ENCODE results near the gene CEP164.
"Not testable (repeated sequence)": the region's sequence is repeated elsewhere in the genome, so short reads cannot be mapped to it uniquely, and the experiment has no call there.

The CEP164 gene

DNA sequence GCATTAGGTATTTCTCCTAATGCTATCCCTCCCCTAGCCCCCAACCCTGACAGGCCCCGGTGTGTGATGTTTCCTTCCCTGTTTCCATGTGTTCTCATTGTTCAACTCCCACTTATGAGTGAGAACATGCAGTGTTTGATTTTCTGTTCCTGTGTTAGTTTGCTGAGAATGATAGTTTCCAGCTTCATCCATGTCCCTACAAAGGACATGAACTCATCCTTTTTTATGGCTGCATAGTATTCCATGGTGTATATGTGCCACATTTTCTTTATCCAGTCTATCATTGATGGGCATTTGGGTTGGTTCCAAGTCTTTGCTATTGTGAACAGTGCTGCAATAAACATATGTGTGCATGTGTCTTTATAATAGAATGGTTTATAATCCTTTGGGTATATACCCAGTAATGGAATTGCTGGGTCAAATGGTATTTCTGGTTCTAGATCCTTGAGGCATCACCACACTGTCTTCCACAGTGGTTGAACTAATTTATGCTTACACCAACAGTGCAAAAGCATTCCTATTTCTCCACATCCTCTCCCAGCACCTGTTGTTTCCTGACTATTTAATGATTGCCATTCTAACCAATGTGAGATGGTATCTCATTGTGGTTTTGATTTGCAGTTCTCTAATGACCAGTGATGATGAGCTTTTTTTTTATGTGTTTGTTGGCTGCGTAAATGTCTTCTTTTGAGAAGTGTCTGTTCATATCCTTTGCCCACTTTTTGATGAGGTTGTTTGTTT, 71.6 kb downstream of the CEP164 start:
- DNase-seq, result not testable (repeated sequence)

DNA sequence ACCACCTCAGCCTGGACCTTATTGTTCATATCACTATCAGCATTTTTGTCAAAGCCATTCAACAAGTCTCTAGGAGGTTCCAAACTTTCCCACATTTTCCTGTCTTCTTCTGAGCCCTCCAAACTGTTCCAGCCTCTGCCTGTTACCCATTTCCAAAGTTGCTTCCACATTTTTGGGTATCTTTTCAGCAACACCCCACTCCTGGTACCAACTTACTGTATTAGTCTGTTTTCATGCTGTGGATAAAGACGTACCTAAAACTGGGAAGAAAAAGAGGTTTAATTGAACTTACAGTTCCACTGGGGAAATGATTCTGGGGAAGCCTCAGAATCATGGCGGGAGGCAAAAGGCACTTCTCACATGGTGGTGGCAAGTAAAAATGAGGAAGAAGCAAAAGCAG, 78.2 kb downstream of the CEP164 start:
- not testable (repeated sequence) for DNase-seq

DNA sequence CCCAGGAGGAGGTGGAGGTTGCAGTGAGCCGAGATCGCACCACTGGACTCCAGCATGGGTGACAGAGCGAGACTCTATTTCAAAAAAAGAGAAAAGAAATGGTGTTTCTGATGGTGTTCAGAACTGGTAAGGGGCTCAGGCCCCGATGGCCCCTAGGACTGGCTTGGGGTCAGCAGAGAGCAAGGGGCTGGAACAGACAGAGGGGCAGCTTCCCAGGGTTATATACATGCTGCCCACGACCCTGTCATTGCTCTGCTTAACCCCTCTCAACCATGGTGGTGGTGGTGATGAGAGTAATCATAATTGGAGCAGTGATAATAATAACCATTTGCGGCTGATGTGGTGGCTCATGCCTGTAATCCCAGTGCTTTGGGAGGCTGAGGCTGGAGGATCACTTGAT, 79.4 kb downstream of the CEP164 start:
- DNase-seq, result no peak

DNA sequence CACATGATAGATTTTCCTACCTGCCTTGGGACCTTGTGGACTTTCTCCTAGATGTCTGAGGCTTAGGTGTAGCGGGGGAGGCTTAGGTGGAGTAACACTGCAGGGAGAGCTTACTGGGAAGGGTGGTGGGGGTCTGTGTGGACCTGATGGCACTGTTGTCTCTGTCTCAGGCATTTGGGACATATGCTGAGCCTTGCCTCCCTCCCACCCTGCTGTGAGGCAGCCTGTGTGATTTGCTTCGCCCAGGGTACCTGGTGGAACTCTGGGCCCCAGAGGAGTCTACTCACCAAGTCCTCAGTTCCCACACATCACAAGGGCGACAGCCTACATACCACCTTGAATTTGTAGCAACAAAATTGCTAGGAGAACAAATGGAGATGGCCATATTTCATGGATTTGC, 80.7 kb downstream of the CEP164 start:
- no peak for DNase-seq

DNA sequence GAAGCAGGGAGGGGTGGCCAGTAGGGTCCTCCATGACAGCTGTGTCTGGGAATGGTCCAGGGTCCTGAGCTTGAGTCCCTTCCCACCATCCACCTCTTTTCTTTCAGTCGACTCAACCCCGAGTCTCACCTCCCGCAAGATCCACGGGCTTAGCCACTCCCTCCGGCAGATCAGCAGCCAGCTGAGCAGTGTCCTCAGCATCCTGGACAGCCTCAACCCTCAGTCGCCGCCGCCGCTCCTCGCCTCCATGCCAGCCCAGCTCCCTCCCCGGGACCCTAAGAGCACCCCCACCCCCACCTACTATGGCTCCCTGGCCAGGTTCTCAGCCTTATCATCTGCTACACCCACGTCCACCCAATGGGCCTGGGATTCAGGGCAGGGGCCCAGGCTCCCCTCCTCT, 81.9 kb downstream of the CEP164 start:
- DNase-seq, result no peak

DNA sequence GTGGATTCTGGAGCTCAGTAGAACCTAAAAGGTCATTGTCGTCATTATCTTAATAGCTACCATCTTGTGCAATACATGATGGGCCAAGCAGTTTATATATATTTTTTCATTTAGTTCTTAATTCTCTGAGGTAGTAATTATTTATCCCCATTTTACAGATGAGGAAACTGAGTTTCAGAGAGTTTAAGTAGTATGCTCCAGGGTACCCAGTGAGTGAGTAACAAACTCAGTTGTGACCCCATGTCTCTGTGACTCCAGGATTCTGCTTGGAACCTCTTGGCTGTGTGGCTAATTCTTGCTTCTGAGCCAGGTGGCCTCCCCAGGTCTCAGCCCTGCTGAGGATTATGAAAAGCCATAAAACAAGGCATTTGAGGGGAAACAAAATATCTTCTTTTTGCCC, 82.6 kb downstream of the CEP164 start:
- DNase-seq, result no peak

DNA sequence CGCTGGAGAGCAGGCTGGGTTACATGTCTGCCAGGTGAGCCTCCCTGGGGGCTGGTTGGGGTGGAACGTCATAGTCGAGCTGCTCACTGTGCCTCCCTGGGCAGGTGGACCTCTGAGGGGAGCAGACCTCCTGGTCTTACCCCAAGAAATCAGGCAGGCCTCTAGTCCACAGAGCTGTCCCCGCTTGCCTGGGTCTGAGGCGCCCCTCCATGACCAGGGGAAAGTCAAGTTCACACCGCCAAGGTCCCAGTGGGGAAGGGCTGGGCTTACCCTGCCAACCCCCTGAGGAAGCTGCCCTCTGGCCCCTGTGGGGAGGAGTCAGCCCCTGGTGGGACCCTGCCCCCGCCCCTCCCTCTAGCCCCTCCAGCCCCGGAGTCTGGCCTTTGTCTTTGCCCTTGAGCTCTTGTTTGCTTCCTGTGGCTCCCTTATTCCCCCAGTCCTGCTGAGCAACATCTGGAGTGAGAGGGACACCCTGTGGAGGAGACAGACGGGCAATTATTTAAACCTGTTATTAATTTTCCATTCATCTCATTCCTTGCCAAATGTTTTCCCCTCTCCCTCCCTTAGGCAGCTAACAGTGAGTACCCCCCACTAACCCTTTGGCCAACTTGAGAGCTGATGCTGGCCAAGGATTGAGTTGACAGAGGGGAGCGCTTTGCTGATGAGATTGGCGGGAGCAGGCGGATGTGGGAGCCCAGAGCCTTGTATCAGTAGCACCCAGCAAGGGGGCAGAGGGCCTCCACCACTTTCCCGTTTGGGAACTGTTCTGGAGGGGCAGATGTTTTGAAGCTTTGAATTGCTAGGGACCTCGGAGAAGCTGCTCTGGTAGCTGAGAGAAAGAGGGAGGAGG, 83.4 kb downstream of the CEP164 start:
- DNase-seq, result no peak

DNA sequence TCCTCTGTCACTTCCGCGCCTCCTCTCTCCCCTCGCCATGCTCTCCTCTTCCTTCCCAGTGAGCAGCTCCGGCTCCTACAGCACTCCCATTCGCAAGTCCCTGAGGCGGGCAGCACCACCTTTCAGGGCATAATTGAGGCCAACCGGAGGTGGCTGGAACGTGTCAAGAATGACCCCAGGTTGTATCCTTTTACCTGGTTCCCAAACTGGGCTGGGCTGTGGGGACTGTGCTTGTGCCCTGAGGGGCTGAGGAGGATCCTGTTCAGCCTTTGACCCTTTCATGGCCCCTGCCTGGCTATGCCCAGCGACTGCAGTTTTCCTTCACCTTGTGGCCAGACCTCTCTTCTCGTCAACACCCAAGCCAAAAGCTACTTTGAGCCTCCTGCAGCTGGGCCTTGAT, 84.1 kb downstream of the CEP164 start:
- DNase-seq, result no peak

DNA sequence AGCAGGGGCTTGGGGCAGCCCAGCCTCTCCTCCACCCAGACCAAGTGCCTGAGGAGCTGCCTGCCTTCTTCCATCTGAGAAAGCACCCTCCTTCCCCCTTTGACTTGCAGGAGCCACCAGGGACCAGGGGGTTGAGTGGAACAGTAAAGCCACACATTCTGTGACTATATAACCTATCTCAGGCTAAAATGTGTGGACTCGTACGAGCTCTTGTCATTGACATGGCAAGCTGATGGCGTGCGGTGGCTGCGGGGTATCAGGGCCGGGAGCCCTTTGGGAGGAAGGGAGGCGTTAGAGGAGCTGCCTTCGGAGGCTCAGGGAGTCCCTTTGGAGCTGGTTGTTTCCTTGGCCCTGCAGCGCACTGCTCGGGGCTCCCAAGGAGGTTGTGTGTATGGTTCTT, 84.5 kb downstream of the CEP164 start:
- DNase-seq, result no peak

DNA sequence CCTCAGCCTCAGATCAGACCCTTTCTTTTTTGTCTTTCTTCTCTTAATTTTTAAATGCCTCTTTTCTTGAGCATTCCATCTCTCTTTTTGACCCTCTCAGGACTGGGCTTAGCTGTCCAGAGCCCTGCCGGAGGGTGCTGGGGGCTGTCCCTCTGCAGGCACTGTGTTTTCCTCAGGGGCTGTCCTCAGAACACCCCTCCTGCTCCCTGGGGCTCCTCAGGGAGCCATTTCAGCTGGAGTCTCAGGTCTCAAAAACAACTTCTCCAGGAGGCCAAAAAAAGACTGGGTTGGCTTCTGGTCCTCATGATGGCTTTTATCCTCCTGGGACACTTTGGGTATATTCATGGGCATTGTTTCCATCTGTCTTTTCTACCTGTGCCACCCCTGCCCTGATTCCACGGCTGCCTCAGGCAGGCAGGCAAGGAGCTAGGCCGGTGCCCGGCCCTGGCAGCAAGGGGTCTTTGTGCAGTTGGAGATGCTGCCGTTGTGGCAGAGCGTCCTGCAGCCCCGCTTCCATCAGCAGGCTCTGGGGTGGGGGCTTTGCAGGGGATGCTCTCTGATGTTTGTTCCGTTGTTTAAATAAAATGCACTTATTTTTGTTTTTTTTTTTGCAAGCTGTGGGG, 85.1 kb downstream of the CEP164 start:
- DNase-seq, result no peak

DNA sequence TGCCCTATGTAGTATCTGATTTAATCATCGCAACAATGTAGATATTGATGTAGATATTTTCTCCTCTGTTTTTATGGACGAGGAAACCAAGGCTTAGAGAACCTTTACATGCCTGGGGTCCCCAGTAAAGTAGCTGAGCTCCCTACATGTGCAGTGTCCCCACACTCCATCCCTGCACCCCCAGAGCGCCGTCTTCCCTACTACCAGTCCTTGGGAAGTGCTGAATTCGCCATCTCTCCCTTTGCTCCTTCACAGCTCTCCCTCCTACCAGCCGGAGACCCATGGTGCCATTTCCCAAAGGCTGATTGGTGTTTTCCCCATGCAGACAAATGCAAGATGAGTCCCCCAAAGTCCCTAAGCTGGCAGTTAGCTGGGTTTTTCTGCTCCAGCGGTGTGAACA, 86.0 kb downstream of the CEP164 start:
- DNase-seq, result no peak

DNA sequence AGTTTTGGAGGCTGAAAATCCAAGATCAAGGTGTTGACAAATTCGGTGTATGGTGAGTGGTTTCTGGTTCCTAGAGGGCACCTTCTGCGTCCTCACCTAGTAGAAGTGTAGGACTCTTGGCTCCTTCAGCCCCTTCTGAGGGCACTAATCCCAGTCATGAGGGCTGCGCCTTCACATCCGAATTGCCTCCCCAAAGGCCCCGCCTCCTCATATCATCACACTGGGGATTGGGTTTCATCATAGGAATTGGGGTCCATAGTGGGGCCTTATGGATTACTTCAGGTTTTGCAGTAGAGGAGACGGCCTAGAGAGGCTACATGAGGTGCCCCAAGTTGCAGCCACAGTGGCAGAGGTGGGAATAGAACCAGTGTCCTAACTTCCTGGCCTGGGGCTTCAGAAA, 87.1 kb downstream of the CEP164 start:
- no peak for DNase-seq

DNA sequence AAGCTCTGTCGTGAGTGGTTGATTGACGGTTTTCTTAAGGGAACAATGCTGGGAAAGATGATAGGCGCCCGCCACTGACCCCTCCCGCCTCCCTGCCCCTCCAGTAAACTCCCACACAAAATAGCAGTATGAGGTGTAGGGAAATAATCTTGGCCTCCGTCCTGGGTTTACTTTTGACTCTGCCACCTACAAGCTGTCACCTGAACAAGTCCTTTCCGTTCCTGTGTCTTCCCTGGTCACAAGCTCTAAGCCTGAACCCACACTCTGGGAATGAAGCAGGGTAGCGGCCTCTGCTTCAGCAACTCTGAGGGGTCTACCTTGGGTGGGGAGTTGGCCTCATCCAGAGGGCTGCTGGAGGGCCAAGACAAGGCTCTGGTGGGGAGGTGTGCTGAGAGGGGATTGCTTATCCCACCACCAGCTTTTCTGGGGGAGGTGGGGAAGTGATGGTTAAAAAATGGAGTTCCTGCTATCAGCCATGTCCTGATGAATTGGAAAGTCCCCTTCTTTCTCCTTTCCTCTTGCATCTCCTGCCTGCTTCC, 87.8 kb downstream of the CEP164 start:
- DNase-seq, result no peak

DNA sequence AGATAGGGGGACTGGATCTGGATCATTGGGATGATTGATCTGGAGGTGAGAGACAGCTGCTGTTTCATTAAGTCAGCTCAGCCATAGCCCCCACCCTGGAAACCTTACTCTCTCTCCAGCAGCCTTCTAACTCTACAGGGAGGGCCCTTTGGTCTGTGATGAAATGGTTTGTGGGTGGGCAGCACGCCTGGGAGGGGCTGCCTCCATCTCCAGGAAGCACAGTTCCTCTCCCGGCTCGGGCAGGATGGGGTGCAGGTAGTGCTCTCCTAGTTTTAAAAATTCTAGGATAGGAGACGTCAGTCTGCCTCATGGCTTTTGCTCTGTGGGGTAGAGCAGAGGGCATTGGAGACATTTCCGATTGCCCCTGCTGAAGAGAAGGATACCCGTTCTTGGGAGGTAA, 89.7 kb downstream of the CEP164 start:
- no peak for DNase-seq

DNA sequence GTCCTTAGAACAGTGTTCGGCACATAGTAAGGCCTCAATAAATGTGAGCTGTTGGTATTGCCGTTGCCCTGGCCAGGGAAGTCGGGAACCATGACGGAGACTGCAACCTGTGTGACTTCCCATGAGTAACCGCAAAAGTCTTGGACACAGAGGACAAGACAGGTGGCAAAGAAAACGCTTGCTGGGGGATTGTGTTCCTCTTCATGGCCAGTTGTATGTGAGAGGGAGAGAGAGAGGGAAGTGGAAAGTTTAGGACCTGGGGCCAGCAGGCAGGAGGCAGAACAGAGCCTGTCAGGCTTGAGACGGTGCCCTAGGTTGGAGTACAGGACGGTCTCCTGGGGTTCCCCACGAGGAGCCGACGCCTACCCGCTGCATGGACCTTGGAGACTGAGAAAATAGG, 90.2 kb downstream of the CEP164 start:
- DNase-seq, result no peak

DNA sequence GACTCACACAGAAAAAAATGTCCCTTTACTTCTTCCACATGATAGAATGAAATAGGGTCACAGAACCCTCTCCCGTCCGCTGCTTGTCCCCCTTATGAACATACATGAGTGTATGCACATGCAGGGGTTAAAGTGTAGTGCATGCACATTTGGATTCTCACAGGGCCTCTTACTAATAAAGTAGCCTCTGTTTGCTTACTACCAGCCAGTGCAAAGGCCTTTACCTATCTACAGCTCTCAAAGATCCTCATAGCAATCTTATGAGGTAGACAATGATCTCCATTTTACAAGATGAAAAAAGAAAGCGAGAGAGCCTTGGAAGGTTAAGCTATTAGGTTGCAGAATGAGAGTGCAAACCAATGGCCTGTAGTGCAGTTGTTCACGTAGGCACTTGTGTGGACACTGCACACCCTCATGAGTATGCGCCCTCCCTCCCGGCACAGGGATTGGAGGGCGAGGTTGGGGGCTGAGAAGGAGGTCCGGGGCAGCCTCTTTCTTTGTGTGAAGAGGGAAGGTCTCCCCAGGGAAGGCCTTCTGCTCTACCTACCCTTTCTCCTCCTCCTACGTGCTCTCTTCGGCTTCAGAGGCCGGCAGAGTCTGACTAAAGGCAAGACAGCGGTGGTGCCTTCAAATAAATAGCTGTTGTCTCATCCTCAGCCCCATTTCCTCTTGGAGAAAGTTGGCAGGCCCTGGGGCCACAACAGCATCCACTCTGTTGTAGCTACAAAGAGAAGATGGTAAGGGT, 91.3 kb downstream of the CEP164 start:
- DNase-seq, result no peak

DNA sequence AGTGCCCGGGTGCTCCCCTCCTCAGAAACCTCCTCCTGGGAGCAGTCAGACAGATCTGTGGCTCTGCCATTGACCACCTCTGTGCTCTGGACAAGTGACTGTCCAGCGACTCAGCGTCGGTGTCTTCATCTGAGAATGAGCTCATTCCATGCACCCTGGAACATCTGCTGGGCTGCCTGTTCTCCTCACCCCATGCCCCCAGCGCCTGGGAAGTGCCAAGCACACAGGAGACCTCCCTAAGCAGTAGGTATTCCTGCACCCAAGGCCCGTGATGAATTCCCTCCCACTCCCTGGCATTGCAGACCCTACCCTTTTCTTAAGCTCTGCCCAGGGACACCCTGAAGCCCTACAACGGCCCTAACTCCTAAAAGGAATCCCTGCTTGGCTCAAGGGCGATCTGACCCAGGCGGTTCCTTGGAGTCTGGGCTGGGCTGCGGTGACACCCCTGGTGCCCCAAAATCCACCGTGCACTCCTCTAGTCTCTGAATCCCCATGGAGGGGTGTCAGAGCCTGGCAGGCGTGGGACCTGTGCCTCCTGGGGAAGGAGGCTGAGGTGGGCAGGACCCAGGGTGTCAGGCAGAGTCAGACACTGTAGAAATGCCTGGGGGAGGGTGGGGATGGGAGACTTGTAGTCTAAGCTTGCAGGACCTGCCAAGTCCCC, 92.0 kb downstream of the CEP164 start:
- DNase-seq, result no peak

DNA sequence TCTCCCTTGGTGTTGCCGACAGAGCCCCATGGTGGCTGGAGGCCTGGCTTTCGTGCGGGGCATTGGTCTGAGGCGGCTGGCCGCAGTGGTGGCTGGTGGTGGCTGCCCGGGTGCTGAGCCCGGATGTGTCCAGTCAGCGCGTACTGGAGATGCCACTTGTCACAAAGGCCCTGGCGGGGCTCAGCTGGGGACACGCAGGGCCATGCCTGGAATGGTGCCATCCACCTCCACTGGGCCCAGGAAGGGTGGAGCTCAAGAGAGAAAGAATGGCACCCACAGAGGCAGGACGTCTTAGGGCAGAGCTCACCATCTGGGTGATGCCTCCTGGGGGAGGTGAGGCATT, 92.5 kb downstream of the CEP164 start:
- DNase-seq, result no peak

DNA sequence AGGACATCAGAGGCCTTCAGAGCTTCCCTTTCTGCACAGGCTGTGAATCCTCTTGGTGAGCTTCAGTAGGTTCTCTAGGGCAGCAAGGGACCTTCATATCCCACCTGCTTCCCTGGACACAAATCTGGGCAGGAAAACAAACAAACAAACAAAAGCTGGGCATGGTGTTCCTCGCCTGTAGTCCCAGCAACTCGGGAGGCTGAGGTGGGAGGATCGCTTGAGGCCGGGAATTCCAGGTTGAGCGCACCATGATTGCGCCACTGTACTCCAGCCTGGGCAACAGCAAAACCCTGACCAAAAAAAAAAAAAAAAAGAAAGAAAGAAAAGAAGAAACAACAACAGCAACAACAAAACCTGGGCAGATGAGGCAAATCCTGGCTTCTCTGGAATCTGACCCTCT, 92.9 kb downstream of the CEP164 start:
- DNase-seq, result no peak

DNA sequence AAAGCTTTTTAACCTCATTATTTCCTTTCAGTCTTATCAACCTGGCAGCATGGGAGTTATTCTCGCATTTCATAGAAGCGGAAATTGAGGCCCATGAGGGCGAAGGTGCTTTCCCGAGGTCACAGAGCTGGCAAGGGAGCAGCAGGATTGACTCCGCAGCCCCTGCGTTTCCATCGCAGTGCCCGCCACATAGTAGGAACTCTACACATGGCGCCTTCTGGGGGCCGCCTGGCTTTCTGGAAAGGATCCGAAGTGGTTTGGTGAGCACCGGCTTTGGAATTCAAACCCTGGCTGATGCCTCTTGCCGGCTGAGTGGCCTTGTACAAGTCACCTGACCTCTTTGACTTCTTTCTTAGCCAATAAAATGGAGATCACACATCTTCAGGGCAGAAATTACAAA, 93.4 kb downstream of the CEP164 start:
- no peak for DNase-seq

DNA sequence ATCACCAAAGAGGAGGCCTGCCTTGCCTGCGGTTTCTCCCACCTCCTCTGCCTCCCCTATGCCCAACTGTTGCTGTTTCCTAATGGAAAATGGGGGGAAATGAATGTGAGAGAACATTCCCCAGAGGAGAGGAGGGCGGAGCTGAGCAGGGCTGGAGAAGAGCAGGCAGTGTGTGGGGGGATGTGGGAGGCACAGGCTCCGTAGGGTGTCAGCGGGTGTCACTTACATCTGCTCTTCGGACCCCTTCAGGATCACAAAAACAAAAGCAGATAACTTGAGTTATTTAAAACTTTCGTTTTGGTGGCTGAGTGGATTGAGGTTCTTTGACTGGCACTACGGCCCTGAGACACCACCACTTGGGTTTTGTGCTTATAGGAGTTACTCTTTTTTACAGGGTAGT, 93.8 kb downstream of the CEP164 start:
- no peak for DNase-seq

DNA sequence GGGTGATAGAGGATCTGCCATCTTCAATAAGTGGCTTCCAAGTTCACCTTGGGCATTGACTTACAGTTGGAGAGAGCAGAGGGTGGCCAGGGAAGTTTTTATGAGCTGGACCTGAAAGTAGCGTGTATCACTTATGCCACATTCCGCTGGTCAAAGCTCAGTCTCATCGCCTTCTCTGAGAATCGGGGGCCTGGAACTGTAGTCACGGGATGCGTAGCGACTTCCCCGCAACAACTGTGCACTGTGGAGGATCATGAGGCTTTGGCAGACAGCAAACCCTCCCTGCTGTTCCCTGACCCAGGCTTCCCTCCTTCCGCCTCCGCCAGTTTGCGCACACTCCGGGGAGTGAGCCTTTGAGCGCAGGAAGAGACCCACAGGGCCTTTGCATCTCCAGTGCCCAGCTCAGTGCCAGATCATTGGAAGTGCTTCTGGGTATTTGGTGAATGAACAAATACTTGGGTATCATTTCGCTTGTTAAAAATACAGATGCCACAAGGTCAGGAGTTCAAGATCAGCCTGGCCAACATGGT, 95.5 kb downstream of the CEP164 start:
- DNase-seq, result no peak
